ENCODE results near the gene PKP4. TPM values are rescaled to one million over a fixed set of nuclear protein-coding genes. Genes with fewer than 3 reads are reported as not detected.

PKP4 gene
- total and polyA plus RNA-seq, 2 donors from 2014 or later, result 120 to 243 TPM

- TF ChIP-seq CTCF (IDR thresholded peaks at IDR 0.05; ENCODE audit: borderline replicate concordance, extremely low read depth, insufficient read depth), result no peak
- DNase-seq (no peak), FAIRE-seq (no peak)
- peak overlapping the region in 1 of 2 donors; percentile 14 for H3K27ac ChIP-seq (ENCODE audit: low read depth in 2 of 2, low read length in 2 of 2)
- H3K4me3 ChIP-seq (ENCODE audit: low read length in 3 of 3), result no peak overlapping the region
- H3K4me1 ChIP-seq (ENCODE audit: control insufficient read depth in 2 of 3, insufficient read depth in 2 of 3, low read depth in 1 of 3, low read length in 3 of 3), result no peaks in the 10 kb centered on the region
- H3K36me3 ChIP-seq (ENCODE audit: control insufficient read depth in 2 of 3, insufficient read depth in 3 of 3, low read length in 3 of 3), result no peaks in the 10 kb centered on the region
- H3K9me3 ChIP-seq (ENCODE audit: control insufficient read depth in 2 of 3, insufficient read depth in 1 of 3, low read length in 3 of 3), result peaks cover 0 to 12% (median 0%) of the 10 kb centered on the region in 3 donors
- no peak overlapping the region for H3K9ac ChIP-seq (ENCODE audit: low read length in 3 of 3)
- no peaks in the 10 kb centered on the region for H3K27me3 ChIP-seq (ENCODE audit: control insufficient read depth, insufficient read depth, low read length)
- intact Hi-C loops (cut with DNase I), result no loop called here
Measured at GRCh38 chr2:158411748-158412147, 45.0 kb upstream of the PKP4 start.

DNA sequence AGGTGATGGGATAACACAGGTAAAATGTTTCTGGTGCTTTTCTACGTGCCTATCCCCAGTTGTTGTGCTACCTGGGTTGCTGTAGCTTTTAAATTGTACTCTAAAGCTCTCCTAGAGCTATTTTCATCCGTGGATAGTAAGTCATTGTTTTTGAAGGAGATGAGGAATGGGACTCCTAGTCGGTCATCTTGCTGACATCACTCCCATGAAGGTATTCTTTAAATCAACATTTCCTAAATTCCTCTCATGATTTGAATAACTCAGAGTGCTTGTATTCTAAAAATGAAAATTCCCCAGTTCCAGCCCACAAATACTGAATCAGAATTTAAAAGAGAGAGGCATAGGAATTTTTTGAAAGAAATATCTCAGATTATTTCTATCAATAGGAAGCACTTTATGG, 44.5 kb upstream of the PKP4 start:
- H3K4me3 ChIP-seq (ENCODE audit: low read length in 3 of 3), result no peak overlapping the region
- FAIRE-seq (no peak), DNase-seq (no peak)
- peak overlapping the region in 1 of 2 donors; percentile 14 for H3K27ac ChIP-seq (ENCODE audit: low read depth in 2 of 2, low read length in 2 of 2)
- peaks cover 0 to 12% (median 0%) of the 10 kb centered on the region in 3 donors for H3K9me3 ChIP-seq (ENCODE audit: control insufficient read depth in 2 of 3, insufficient read depth in 1 of 3, low read length in 3 of 3)
- H3K4me1 ChIP-seq (ENCODE audit: control insufficient read depth in 2 of 3, insufficient read depth in 2 of 3, low read depth in 1 of 3, low read length in 3 of 3), result no peaks in the 10 kb centered on the region
- H3K36me3 ChIP-seq (ENCODE audit: control insufficient read depth in 2 of 3, insufficient read depth in 3 of 3, low read length in 3 of 3), result no peaks in the 10 kb centered on the region
- intact Hi-C loops (cut with DNase I), result no loop called here
- H3K9ac ChIP-seq (ENCODE audit: low read length in 3 of 3), result no peak overlapping the region
- H3K27me3 ChIP-seq (ENCODE audit: control insufficient read depth, insufficient read depth, low read length), result no peaks in the 10 kb centered on the region
- no peak for TF ChIP-seq CTCF (IDR thresholded peaks at IDR 0.05; ENCODE audit: borderline replicate concordance, extremely low read depth, insufficient read depth)

DNA sequence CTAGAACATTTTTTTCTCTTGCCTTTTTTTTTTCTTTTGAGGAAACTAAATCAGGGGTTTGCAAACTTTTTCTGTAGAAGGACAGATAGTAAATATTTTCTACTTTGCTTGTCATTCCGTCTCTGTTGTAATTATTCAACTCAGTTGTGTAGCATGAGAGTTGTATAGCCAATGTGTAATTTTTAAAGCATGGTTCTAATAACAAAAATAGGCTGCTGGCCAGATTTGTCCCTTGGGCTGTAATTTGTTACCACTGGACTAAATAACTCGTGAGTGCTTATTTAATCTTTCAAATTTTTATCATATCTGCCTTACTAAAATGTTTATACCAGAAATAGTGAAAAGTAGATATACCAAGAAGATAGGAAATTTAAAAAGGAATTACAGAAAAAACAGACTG, 43.2 kb upstream of the PKP4 start:
- DNase-seq (no peak), FAIRE-seq (no peak)
- no peak overlapping the region for H3K27ac ChIP-seq (ENCODE audit: low read depth in 2 of 2, low read length in 2 of 2)
- H3K9me3 ChIP-seq (ENCODE audit: control insufficient read depth in 2 of 3, insufficient read depth in 1 of 3, low read length in 3 of 3), result peaks cover 0 to 12% (median 0%) of the 10 kb centered on the region in 3 donors
- no peak for TF ChIP-seq CTCF (IDR thresholded peaks at IDR 0.05; ENCODE audit: borderline replicate concordance, extremely low read depth, insufficient read depth)
- no peaks in the 10 kb centered on the region for H3K36me3 ChIP-seq (ENCODE audit: control insufficient read depth in 2 of 3, insufficient read depth in 3 of 3, low read length in 3 of 3)
- no peak overlapping the region for H3K9ac ChIP-seq (ENCODE audit: low read length in 3 of 3)
- H3K27me3 ChIP-seq (ENCODE audit: control insufficient read depth, insufficient read depth, low read length), result no peaks in the 10 kb centered on the region
- no peak overlapping the region for H3K4me3 ChIP-seq (ENCODE audit: low read length in 3 of 3)
- intact Hi-C loops (cut with DNase I), result no loop called here
- no peaks in the 10 kb centered on the region for H3K4me1 ChIP-seq (ENCODE audit: control insufficient read depth in 2 of 3, insufficient read depth in 2 of 3, low read depth in 1 of 3, low read length in 3 of 3)

DNA sequence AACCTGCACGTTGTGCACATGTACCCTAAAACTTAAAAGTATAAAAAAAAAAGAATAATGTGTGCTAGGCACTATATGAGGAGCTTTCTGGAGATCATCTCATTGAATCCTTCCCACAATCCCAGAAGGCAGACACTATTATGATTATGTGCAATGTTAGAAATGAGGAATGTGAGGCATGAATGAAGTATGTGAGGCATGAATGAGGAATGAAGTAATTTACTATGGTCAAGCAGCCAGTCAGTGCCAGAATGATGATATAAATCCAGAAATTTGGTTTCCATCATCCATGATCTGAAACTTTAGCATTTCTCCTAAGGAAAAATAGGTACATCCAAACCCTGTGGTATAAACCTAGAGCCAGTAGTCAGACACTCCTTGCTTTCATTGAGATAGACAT, 42.2 kb upstream of the PKP4 start:
- H3K36me3 ChIP-seq (ENCODE audit: control insufficient read depth in 2 of 3, insufficient read depth in 3 of 3, low read length in 3 of 3), result no peaks in the 10 kb centered on the region
- no peak for DNase-seq
- no peaks in the 10 kb centered on the region for H3K27me3 ChIP-seq (ENCODE audit: control insufficient read depth, insufficient read depth, low read length)
- intact Hi-C loops (cut with DNase I), result no loop called here
- H3K9ac ChIP-seq (ENCODE audit: low read length in 3 of 3), result no peak overlapping the region
- H3K9me3 ChIP-seq (ENCODE audit: control insufficient read depth in 2 of 3, insufficient read depth in 1 of 3, low read length in 3 of 3), result peaks cover 0 to 12% (median 0%) of the 10 kb centered on the region in 3 donors
- H3K4me3 ChIP-seq (ENCODE audit: low read length in 3 of 3), result no peak overlapping the region
- H3K4me1 ChIP-seq (ENCODE audit: control insufficient read depth in 2 of 3, insufficient read depth in 2 of 3, low read depth in 1 of 3, low read length in 3 of 3), result no peaks in the 10 kb centered on the region
- FAIRE-seq, result no peak
- TF ChIP-seq CTCF (IDR thresholded peaks at IDR 0.05; ENCODE audit: borderline replicate concordance, extremely low read depth, insufficient read depth), result no peak
- no peak overlapping the region for H3K27ac ChIP-seq (ENCODE audit: low read depth in 2 of 2, low read length in 2 of 2)
